Stimulated activated memory B cell treated with anti-CD40 and anti-IgM and Interleukin-4, amounts not matched to agents 10 μg/mL and 1 μg/mL and 100 μg/mL, for 72 hours (primary cell): ENCODE data around the gene RBM8A.
"Not testable (repeated sequence)": the region's sequence is repeated elsewhere in the genome, so short reads cannot be mapped to it uniquely, and the experiment has no call there.

Experiments used
- ATAC-seq: fragments of 150-1000 bp; cut with Tn5 transposase; 2 replicates; pipeline ENCODE4 v1.10.0; 2021
- H3K27ac Mint-ChIP-seq: one replicate; pipeline ENCODE4 v1.8.0; 2022; ENCODE audit warnings: mild to moderate bottlenecking, mixed read lengths
- H3K27me3 Mint-ChIP-seq: one replicate; pipeline ENCODE4 v1.8.0; 2022; ENCODE audit warnings: mixed read lengths
- H3K36me3 Mint-ChIP-seq: one replicate; pipeline ENCODE4 v1.8.0; 2022; ENCODE audit warnings: mixed read lengths
- H3K4me1 Mint-ChIP-seq: one replicate; pipeline ENCODE4 v1.8.0; 2022; ENCODE audit warnings: mixed read lengths
- H3K4me3 Mint-ChIP-seq: one replicate; pipeline ENCODE4 v1.8.0; 2022; ENCODE audit warnings: mild to moderate bottlenecking, moderate library complexity, mixed read lengths
- H3K9me3 Mint-ChIP-seq: one replicate; pipeline ENCODE4 v1.8.0; 2022; ENCODE audit warnings: mixed read lengths

The RBM8A gene

GRCh38 chr1:145942405-145942804, 15.1 kb upstream of the RBM8A start:
- no peak for ATAC-seq
- Mint-ChIP-seq H3K4me3 (no peak overlapping the region), H3K27ac (no peak overlapping the region), H3K36me3 (peaks cover 32% of the 10 kb centered on the region), H3K4me1 (no peaks in the 10 kb centered on the region), H3K9me3 (no peaks in the 10 kb centered on the region), H3K27me3 (no peaks in the 10 kb centered on the region)

GRCh38 chr1:145937436-145937835, 10.2 kb upstream of the RBM8A start:
- ATAC-seq: no peak
- no peak overlapping the region for H3K27ac Mint-ChIP-seq
- H3K36me3 Mint-ChIP-seq: peaks cover 37% of the 10 kb centered on the region
- no peak overlapping the region for H3K4me3 Mint-ChIP-seq
- peaks cover 20% of the 10 kb centered on the region for H3K4me1 Mint-ChIP-seq
- H3K27me3 Mint-ChIP-seq: no peaks in the 10 kb centered on the region
- H3K9me3 Mint-ChIP-seq: no peaks in the 10 kb centered on the region

GRCh38 chr1:145936247-145936646, 9.0 kb upstream of the RBM8A start:
- no peaks in the 10 kb centered on the region for H3K27me3 Mint-ChIP-seq
- H3K4me3 Mint-ChIP-seq: no peak overlapping the region
- H3K9me3 Mint-ChIP-seq: no peaks in the 10 kb centered on the region
- no peak overlapping the region for H3K27ac Mint-ChIP-seq
- no peak for ATAC-seq
- peaks cover 36% of the 10 kb centered on the region for H3K36me3 Mint-ChIP-seq
- peaks cover 30% of the 10 kb centered on the region for H3K4me1 Mint-ChIP-seq

GRCh38 chr1:145935708-145936107, 8.4 kb upstream of the RBM8A start:
- Mint-ChIP-seq H3K27me3 (no peaks in the 10 kb centered on the region), H3K36me3 (peaks cover 36% of the 10 kb centered on the region), H3K4me3 (no peak overlapping the region), H3K27ac (no peak overlapping the region), H3K9me3 (no peaks in the 10 kb centered on the region), H3K4me1 (peaks cover 34% of the 10 kb centered on the region)
- ATAC-seq: no peak

DNA sequence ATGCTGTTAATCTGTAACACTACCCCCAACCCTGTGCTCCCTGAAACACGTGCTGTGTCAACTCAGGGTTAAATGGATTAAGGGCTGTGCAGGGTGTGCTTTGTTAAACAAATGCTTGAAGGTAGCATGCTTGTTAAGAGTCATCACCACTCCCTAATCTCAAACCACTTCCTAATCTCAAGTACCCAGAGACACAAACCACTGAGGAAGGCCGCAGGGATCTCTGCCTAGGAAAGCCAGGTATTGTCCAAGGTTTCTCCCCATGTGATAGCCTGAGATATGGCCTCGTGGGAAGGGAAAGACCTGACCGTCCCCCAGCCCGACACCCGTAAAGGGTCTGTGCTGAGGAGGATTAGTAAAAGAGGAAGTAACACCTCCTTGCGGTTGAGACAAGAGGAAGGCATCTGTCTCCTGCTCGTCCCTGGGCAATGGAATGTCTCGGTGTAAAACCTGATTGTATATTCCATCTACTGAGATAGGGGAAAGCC, 5.3 kb upstream of the RBM8A start:
- Mint-ChIP-seq H3K4me1 (peaks cover 46% of the 10 kb centered on the region), H3K36me3 (peaks cover 36% of the 10 kb centered on the region), H3K4me3 (peak overlapping the region; percentile 53), H3K27ac (peak overlapping the region; percentile 76)
- not testable (repeated sequence) for H3K27me3 Mint-ChIP-seq, H3K9me3 Mint-ChIP-seq, ATAC-seq

- H3K27ac Mint-ChIP-seq: no peak overlapping the region
- H3K27me3 Mint-ChIP-seq: no peaks in the 10 kb centered on the region
- H3K9me3 Mint-ChIP-seq: no peaks in the 10 kb centered on the region
- H3K4me3 Mint-ChIP-seq: no peak overlapping the region
- peaks cover 33% of the 10 kb centered on the region for H3K4me1 Mint-ChIP-seq
- peaks cover 5% of the 10 kb centered on the region for H3K36me3 Mint-ChIP-seq
- ATAC-seq: no peak
Measured at GRCh38 chr1:145927916-145928643, 796 bp upstream of the RBM8A start.

DNA sequence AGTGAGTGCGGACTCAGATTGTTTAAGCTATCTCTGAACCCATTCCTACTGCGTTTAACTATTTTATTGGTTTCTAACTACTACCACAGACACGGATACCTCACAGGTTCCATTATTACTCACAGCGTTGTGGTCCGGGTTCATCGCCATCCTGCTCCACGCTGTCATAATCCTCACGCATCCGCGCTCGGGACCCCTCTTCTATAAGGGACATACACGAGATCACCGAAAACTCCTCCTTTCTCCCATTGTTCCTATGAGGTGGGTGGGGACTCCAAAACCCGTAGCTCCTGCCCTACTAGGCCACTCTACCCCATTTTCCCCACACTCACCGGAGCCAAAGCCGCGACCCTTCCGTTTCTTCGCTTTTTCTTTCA, 610 bp downstream of the RBM8A start:
- no peak overlapping the region for H3K27ac Mint-ChIP-seq
- no peaks in the 10 kb centered on the region for H3K9me3 Mint-ChIP-seq
- H3K27me3 Mint-ChIP-seq: no peaks in the 10 kb centered on the region
- no peak for ATAC-seq
- peaks cover 20% of the 10 kb centered on the region for H3K4me1 Mint-ChIP-seq
- peaks cover 3% of the 10 kb centered on the region for H3K36me3 Mint-ChIP-seq
- H3K4me3 Mint-ChIP-seq: no peak overlapping the region

- Mint-ChIP-seq H3K27ac (no peak overlapping the region), H3K4me3 (no peak overlapping the region), H3K36me3 (peaks cover 7% of the 10 kb centered on the region), H3K27me3 (no peaks in the 10 kb centered on the region), H3K9me3 (no peaks in the 10 kb centered on the region), H3K4me1 (peaks cover 31% of the 10 kb centered on the region)
- ATAC-seq: no peak
Measured at GRCh38 chr1:145922266-145922665, 5.0 kb downstream of the RBM8A start.

DNA sequence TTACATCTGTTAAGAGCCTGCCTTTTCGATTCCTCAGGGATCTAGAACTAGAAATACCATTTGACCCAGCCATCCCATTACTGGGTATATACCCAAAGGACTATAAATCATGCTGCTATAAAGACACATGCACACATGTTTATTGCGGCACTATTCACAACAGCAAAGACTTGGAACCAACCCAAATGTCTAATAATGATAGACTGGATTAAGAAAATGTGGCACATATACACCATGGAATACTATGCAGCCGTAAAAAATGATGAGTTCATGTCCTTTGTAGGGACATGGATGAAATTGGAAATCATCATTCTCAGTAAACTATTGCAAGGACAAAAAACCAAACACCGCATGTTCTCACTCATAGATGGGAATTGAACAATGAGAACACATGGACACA, 7.0 kb downstream of the RBM8A start:
- Mint-ChIP-seq H3K36me3 (peaks cover 24% of the 10 kb centered on the region), H3K27ac (peak overlapping the region; percentile 80), H3K4me3 (peak overlapping the region; percentile 89), H3K4me1 (peaks cover 45% of the 10 kb centered on the region)
- H3K27me3 Mint-ChIP-seq, ATAC-seq, H3K9me3 Mint-ChIP-seq: not testable (repeated sequence)

DNA sequence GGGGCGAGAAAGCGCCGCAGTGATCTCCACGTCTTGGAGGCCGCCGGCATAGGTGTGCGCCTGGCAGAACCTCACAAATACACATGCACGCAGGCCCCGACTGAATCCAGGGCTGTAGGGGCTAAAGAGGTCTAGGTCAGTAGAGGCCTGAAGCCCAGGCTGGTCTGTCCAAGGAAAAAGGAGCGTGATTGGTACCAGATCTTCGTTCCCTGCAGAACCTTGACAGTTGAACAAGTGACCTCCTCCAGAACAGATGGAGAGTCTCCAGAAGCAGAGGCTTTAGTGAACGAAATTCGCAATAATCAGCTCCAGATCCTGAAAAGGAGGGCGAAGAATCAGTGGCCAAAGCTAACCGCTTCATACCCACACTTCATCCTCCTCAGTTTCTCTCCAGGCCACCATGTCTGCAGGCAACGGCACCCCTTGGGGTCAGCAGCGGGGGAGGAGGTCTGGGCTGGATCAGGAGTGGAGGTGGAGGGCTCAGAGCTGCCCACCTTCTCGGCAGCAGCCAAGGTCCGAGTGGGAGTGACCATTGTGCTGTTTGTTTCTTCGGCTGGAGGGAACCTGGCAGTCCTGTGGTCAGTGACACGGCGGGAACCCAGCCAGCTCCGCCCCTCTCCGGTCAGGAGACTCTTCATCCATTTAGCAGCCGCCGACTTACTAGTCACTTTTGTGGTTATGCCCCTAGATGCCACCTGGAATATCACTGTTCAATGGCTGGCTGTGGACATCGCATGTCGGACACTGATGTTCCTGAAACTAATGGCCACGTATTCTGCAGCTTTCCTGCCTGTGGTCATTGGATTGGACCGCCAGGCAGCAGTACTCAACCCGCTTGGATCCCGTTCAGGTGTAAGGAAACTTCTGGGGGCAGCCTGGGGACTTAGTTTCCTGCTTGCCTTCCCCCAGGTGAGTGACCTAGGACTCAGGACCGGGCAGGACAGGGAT, 8.0 kb downstream of the RBM8A start:
- H3K27me3 Mint-ChIP-seq: no peaks in the 10 kb centered on the region
- H3K4me3 Mint-ChIP-seq: peak overlapping the region; percentile 89
- H3K36me3 Mint-ChIP-seq: peaks cover 34% of the 10 kb centered on the region
- peak overlapping the region; percentile 80 for H3K27ac Mint-ChIP-seq
- no peak for ATAC-seq
- H3K9me3 Mint-ChIP-seq: no peaks in the 10 kb centered on the region
- H3K4me1 Mint-ChIP-seq: peaks cover 50% of the 10 kb centered on the region

DNA sequence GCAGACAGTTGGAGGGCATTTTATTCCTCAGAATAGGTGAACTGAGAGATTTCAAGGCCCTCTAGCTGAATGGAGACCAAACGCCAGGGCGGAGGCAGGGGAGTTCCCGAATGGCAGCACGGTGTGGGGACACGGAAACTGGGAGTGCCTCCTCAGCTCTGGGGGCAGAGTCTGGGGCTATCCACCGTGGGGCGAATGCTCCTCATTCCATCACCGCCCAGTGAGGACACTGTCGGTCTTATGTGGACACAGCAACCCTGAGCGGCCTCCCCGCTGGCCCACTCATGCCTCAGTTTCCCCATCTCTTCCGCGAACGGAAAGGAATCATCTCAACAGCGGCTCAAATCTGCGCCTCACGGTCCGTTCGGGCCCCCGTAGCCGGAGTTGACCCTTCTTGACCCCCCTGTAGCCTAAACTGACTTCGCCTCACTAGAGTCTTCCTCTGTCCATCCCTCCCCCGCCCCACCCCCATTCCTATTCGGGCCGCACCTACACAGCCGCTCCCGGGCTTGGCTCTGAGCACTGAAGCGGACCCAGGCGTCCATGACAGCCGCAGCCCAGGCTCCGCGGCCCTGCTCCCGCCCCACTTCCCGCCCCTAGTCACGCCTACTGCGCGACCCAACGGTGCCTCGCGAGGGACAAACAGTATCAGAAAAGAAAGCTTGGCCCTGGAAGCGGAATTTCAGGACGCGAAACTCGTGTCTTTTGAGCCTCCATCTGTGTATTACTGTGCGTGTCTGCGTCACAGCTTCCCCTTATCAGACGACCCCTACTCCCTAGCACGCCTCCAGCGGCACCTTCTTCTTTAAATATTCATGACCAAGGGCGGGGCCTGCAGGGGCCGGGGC, 8.9 kb downstream of the RBM8A start, which contains the start of gene PEX11B:
TSS of gene PEX11B (minus strand) at position 574 of the 848 bp plus-strand sequence. CDS start at position 545, 29 bp downstream.
- peak; percentile 96 for ATAC-seq
- no peaks in the 10 kb centered on the region for H3K27me3 Mint-ChIP-seq
- peaks cover 59% of the 10 kb centered on the region for H3K4me1 Mint-ChIP-seq
- peak within 1 kb of the TSS; percentile 80 for H3K27ac Mint-ChIP-seq
- H3K9me3 Mint-ChIP-seq: no peaks in the 10 kb centered on the region
- peak within 1 kb of the TSS; percentile 89 for H3K4me3 Mint-ChIP-seq
- peaks cover 43% of the 10 kb centered on the region for H3K36me3 Mint-ChIP-seq

DNA sequence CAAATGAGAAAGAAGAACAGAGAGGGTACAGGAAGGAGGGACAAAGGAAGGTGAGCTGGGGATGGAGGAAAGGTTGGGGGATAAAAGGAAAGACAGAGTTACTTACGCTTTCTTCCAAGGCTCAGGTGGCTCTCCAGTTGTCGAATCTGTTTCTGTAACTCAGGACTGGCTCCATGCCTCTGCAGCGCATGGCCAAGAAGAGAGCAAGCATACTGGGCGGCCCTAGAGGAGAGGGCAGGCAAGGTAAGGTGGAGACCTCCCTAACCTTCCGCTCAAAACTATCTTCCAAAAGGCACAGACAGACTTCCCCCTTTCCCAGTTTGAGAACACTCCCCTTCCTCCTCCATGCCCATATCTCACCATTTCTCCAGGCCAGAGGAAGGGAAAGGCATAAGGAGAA, 9.7 kb downstream of the RBM8A start:
- peaks cover 45% of the 10 kb centered on the region for H3K36me3 Mint-ChIP-seq
- H3K27ac Mint-ChIP-seq: peak overlapping the region; percentile 80

GRCh38 chr1:145916745-145917144, 10.5 kb downstream of the RBM8A start:
- ATAC-seq: no peak
- Mint-ChIP-seq H3K9me3 (no peaks in the 10 kb centered on the region), H3K36me3 (peaks cover 53% of the 10 kb centered on the region), H3K27me3 (no peaks in the 10 kb centered on the region), H3K4me1 (peaks cover 74% of the 10 kb centered on the region), H3K4me3 (peak overlapping the region; percentile 89), H3K27ac (peak overlapping the region; percentile 80)

More for the DNA sequence above, 9.7 kb downstream of the RBM8A start:
- H3K9me3 Mint-ChIP-seq: no peaks in the 10 kb centered on the region
- peaks cover 66% of the 10 kb centered on the region for H3K4me1 Mint-ChIP-seq
- peak overlapping the region; percentile 89 for H3K4me3 Mint-ChIP-seq
- ATAC-seq: no peak
- no peaks in the 10 kb centered on the region for H3K27me3 Mint-ChIP-seq

DNA sequence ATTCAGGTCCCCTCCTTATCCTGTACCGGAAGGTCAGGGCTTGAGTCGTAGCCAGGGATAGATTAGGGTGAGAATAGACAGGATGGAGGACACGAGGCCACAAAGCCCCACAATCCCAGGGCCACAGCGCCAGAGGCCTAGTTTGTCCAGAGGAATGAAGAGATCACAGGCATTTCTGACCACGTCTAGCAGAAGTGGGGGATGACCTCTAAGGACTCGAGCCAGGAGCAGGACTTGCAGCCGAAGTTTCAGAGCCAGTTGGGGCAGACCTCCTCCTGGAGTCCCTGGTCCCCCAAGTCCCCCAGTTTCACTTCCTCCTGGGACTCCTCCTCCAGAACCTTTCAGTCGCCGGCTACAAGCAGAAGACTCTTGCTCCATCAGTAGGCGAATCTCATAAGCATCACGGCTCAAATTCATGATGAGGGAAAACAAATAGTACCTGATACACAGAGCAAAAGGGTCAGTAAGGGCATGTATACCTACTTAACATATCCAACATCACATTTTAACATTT, 15.1 kb downstream of the RBM8A start:
- Mint-ChIP-seq H3K27me3 (no peaks in the 10 kb centered on the region), H3K9me3 (no peaks in the 10 kb centered on the region), H3K4me1 (peaks cover 47% of the 10 kb centered on the region), H3K4me3 (no peak overlapping the region), H3K27ac (peak overlapping the region; percentile 0), H3K36me3 (peaks cover 71% of the 10 kb centered on the region)
- ATAC-seq: peak; percentile 39
